ENCODE measurements around the gene SMKR1.
A peak's percentile ranks its signal among the peaks of the same experiment; 100 is the strongest.

The SMKR1 gene

DNA sequence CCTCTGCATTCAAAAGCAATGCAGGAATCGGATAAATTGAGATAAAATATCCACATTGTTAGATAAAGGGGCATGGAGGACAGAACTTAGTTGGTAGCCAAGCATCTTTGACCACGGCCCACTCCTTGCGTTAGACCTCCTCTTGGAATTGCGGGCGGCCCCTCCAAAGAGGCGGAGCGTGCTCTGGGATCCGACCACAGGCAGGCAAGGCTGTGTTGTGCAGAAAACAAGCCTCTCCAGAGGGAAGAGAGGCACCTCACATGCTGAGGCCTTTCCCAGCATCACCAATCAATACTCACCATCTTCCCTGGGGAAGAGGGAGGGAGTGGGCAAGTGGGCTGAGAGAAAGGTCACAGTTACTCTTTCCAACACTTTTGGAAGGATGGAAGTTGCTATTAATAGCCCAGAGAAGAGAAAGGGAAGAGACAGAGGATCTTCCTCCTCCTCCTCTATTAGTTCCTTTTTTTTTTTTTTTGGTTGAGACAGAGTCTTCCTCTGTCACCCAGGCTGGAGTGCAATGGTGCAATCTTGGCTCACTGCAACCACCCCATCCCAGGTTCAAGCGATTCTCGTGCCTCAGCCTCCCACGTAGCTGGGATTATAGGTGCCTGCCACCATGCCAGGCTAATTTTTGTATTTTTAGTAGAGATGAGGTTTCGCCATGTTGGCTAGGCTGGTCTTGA is 59.5 kb downstream of the SMKR1 start:
- peak in 1 of 10 donors; percentile 78 for DNase-seq
- intact Hi-C loops (cut with DNase I) = no loop called here

Data from posterior cingulate gyrus (tissue), 11 donors.